Neural cell (in vitro differentiated cells): ENCODE measurements around the gene SLC19A1. TPM values are rescaled to one million over a fixed set of nuclear protein-coding genes. Genes with fewer than 3 reads are reported as not detected.

Experiments
- H2AFZ ChIP-seq: fragments of 200-600, 300-800 bp; sonication (generic), shearing (Covaris generic); 2 replicates; pipeline ENCODE4 v1.6.0; 2014; ENCODE audit warnings: low read depth, mild to moderate bottlenecking, antibody characterized with exemption, low read length, moderate library complexity
- H3F3A ChIP-seq: fragments of 200-600 bp; shearing (Covaris generic); 2 replicates; pipeline ENCODE4 v1.6.1; 2016; ENCODE audit warnings: mild to moderate bottlenecking, moderate library complexity, mixed read lengths, antibody characterized with exemption, low read length; ENCODE audit not compliant: insufficient read depth, poor library complexity, severe bottlenecking
- H3K27ac ChIP-seq: fragments of 200-600, 300-800 bp; sonication (generic), shearing (Covaris generic); 2 replicates; pipeline ENCODE4 v1.5.1; 2014; ENCODE audit warnings: mild to moderate bottlenecking, low read length, moderate library complexity
- H3K27me3 ChIP-seq: fragments of 300-800, 200-600 bp; sonication (generic), shearing (Covaris generic); 2 replicates; pipeline ENCODE4 v1.6.0; 2014; ENCODE audit warnings: mild to moderate bottlenecking, low read depth, low read length, moderate library complexity; ENCODE audit not compliant: insufficient read depth
- H3K36me3 ChIP-seq: fragments of 300-800, 200-600 bp; sonication (generic), shearing (Covaris generic); 2 replicates; pipeline ENCODE4 v1.5.1; 2014; ENCODE audit warnings: mild to moderate bottlenecking, antibody characterized with exemption, low read length, moderate library complexity; ENCODE audit not compliant: insufficient read depth
- H3K4me2 ChIP-seq: fragments of 300-800, 200-600 bp; sonication (generic), shearing (Covaris generic); 2 replicates; pipeline ENCODE4 v1.6.0; 2014; ENCODE audit warnings: mild to moderate bottlenecking, low read length
- H3K4me3 ChIP-seq: fragments of 300-800, 200-600 bp; sonication (generic), shearing (Covaris generic); 2 replicates; pipeline ENCODE4 v1.5.1; 2014; ENCODE audit warnings: mild to moderate bottlenecking, low read length, moderate library complexity
- H3K79me2 ChIP-seq: fragments of 200-600 bp; shearing (Covaris generic); replicated peaks from 2 replicates; pipeline ENCODE4 v1.6.0; 2014; ENCODE audit warnings: mild to moderate bottlenecking, low read length, moderate library complexity; ENCODE audit not compliant: insufficient read depth
- H3K9ac ChIP-seq: fragments of 300-800, 200-600 bp; sonication (generic), shearing (Covaris generic); 2 replicates; pipeline ENCODE4 v1.6.1; 2016; ENCODE audit warnings: mild to moderate bottlenecking, low read length, mixed read lengths
- H3K9me2 ChIP-seq: fragments of 200-600 bp; shearing (Covaris generic); 2 replicates; pipeline ENCODE4 v1.6.1; 2016; ENCODE audit warnings: mild to moderate bottlenecking, low read length, mixed read lengths; ENCODE audit not compliant: insufficient read depth
- H3K9me3 ChIP-seq: fragments of 200-600, 300-800 bp; sonication (generic), shearing (Covaris generic); 2 replicates; pipeline ENCODE4 v1.6.1; 2016; ENCODE audit warnings: mild to moderate bottlenecking, mixed run types, low read length, moderate library complexity, mixed read lengths
- H4K20me1 ChIP-seq: fragments of 200-600 bp; shearing (Covaris generic); 2 replicates; pipeline ENCODE4 v1.6.1; 2016; ENCODE audit warnings: mild to moderate bottlenecking, mixed run types; ENCODE audit not compliant: insufficient read depth
- EP300 ChIP-seq: fragments of 450-650 bp; conservative IDR thresholded peaks from 2 replicates; pipeline ENCODE4 v1.6.1; 2014; ENCODE audit warnings: antibody characterized with exemption, mild to moderate bottlenecking, moderate library complexity; ENCODE audit not compliant: poor library complexity, severe bottlenecking
- EZH2 ChIP-seq: fragments of 200-600, 300-800 bp; shearing (Covaris generic), sonication (generic); IDR thresholded peaks from 2 replicates; pipeline ENCODE4 v1.6.1; 2014; ENCODE audit warnings: antibody characterized with exemption, low read length, borderline replicate concordance, mild to moderate bottlenecking; ENCODE audit not compliant: insufficient read depth, poor library complexity, severe bottlenecking
- MXI1 ChIP-seq: fragments of 450-650 bp; conservative IDR thresholded peaks from 2 replicates; pipeline ENCODE4 v1.6.1; 2014; ENCODE audit warnings: antibody characterized with exemption, mild to moderate bottlenecking; ENCODE audit not compliant: poor library complexity, severe bottlenecking
- POLR2AphosphoS5 ChIP-seq: IDR thresholded peaks from 2 replicates; pipeline ENCODE4 v1.6.1; 2012
- RAD21 ChIP-seq: fragments of 450-650 bp; conservative IDR thresholded peaks from 2 replicates; pipeline ENCODE4 v1.6.1; 2014; ENCODE audit warnings: antibody characterized with exemption, mild to moderate bottlenecking, moderate library complexity
- SMC3 ChIP-seq: fragments of 450-650 bp; conservative IDR thresholded peaks from 2 replicates; pipeline ENCODE4 v1.6.1; 2014; ENCODE audit warnings: antibody characterized with exemption, mild to moderate bottlenecking, moderate library complexity; ENCODE audit not compliant: poor library complexity
- TAF1 ChIP-seq: IDR thresholded peaks from 2 replicates; pipeline ENCODE4 v1.6.1; 2012; ENCODE audit warnings: low read depth
- polyA plus RNA-seq: library from polyadenylated mRNA; depleted of rRNA; stranded (reverse); fragments of >200 nt; gene quantifications from 2 replicates; pipeline ENCODE4 v1.2.3, GENCODE V29; 2014
- TF ChIP-seq, protein P1 (sequence below): IDR thresholded peaks from 2 replicates; pipeline ENCODE4 v1.6.1; 2012; ENCODE audit warnings: borderline replicate concordance
- TF ChIP-seq, protein P2 (sequence below): fragments of 450-650 bp; IDR thresholded peaks from 2 replicates; pipeline ENCODE4 v1.5.1; 2014; ENCODE audit warnings: antibody characterized with exemption, mild to moderate bottlenecking, moderate library complexity; ENCODE audit not compliant: poor library complexity, severe bottlenecking

The SLC19A1 gene
- polyA plus RNA-seq, 1 donor from 2014 or later: 2.9 TPM

DNA sequence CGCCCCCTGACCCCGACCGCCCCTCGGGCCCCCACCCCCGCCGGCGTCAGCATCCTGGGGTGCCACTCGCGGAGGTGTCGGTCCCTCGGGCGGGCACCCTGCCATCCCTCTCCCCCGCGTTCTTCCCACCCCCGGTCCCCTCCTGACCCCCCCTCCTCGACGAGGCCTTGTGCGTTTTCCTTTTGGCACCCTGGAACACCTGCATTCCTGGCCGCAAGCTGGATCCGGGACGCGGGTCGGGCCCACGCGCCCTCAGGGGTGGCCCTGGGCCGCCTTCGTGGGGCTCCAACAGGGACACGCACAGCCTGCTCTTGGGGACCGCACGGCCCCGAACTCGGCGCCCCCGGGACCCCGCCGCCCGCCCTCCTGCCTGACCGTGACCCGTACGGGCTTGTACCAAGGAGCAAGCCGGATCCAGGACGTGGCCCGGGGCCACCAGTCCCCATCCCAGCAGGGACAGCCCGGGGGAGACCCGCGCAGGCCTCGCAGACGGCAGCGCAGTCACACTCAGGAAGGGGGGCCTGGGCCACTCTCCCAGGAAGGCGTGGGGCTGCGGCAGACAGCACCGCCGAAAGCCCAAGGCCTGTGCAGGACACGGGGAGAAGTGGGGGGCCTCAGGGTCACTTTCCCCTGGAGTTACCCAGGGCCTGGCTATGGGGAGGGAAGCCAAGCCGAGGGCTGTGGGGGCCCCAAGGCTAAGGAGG lies 579 bp upstream of the SLC19A1 start:
- Histone ChIP-seq H3K79me2 (no peaks in the 10 kb centered on the region), H3K27ac (no peak overlapping the region), H3K9me3 (no peaks in the 10 kb centered on the region), H3K36me3 (no peaks in the 10 kb centered on the region), H3K27me3 (no peaks in the 10 kb centered on the region), H3K9ac (peak overlapping the region; percentile 51), H3K9me2 (no peaks in the 10 kb centered on the region), H2AFZ (no peak overlapping the region), H4K20me1 (no peaks in the 10 kb centered on the region), H3K4me3 (peak overlapping the region; percentile 84), H3K4me2 (no peak overlapping the region), H3F3A (no peaks in the 10 kb centered on the region)
- TF ChIP-seq EP300 (no peak), SMC3 (no peak), RAD21 (no peak), POLR2AphosphoS5 (no peak), MXI1 (no peak), TAF1 (no peak), EZH2 (no peak)
- TF ChIP-seq, protein P1, sequence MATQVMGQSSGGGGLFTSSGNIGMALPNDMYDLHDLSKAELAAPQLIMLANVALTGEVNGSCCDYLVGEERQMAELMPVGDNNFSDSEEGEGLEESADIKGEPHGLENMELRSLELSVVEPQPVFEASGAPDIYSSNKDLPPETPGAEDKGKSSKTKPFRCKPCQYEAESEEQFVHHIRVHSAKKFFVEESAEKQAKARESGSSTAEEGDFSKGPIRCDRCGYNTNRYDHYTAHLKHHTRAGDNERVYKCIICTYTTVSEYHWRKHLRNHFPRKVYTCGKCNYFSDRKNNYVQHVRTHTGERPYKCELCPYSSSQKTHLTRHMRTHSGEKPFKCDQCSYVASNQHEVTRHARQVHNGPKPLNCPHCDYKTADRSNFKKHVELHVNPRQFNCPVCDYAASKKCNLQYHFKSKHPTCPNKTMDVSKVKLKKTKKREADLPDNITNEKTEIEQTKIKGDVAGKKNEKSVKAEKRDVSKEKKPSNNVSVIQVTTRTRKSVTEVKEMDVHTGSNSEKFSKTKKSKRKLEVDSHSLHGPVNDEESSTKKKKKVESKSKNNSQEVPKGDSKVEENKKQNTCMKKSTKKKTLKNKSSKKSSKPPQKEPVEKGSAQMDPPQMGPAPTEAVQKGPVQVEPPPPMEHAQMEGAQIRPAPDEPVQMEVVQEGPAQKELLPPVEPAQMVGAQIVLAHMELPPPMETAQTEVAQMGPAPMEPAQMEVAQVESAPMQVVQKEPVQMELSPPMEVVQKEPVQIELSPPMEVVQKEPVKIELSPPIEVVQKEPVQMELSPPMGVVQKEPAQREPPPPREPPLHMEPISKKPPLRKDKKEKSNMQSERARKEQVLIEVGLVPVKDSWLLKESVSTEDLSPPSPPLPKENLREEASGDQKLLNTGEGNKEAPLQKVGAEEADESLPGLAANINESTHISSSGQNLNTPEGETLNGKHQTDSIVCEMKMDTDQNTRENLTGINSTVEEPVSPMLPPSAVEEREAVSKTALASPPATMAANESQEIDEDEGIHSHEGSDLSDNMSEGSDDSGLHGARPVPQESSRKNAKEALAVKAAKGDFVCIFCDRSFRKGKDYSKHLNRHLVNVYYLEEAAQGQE: no peak
- TF ChIP-seq, protein P2, sequence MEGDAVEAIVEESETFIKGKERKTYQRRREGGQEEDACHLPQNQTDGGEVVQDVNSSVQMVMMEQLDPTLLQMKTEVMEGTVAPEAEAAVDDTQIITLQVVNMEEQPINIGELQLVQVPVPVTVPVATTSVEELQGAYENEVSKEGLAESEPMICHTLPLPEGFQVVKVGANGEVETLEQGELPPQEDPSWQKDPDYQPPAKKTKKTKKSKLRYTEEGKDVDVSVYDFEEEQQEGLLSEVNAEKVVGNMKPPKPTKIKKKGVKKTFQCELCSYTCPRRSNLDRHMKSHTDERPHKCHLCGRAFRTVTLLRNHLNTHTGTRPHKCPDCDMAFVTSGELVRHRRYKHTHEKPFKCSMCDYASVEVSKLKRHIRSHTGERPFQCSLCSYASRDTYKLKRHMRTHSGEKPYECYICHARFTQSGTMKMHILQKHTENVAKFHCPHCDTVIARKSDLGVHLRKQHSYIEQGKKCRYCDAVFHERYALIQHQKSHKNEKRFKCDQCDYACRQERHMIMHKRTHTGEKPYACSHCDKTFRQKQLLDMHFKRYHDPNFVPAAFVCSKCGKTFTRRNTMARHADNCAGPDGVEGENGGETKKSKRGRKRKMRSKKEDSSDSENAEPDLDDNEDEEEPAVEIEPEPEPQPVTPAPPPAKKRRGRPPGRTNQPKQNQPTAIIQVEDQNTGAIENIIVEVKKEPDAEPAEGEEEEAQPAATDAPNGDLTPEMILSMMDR: no peak

DNA sequence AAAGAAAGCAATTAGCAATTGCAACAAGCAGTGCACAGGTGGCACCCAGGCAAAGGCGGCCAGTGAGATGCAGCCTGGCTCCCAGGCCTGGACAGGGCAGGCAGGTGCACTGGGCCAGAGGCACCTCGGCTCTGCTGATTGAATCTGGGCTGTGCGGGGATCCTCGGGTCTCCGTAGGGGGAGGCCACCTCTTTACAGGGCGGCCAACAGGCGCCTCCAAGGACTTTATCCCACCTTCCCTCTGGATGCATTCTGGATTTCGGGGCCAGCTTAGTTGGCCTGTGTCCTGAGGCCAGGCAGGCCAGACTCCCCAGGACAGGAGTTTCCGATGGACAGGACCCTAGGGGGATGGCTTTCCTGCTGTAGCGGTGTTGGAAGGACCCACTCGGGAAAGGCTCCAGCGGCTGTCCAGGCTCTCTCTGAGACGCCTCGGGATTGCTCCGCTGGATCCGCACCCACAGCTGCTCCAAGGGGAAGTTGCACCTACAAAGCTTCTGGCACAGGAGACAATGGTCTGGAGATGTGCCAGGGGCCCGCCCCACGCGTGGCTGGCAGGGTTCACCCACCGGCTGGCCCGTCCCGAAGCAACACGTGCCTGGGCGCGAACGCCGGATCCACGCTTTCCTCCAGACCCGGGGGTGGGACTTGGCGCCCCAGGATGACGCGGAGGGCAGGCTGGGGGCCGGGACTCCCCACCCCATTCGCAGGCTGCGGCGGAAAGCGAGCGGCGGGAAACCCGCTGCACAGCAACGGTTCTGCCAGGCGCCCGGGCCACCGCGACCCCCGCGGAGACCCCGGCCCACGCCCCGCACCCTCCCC lies 810 bp downstream of the SLC19A1 start:
- Histone ChIP-seq H4K20me1 (no peaks in the 10 kb centered on the region), H3K4me3 (peak overlapping the region; percentile 84), H3F3A (no peaks in the 10 kb centered on the region), H3K27me3 (no peaks in the 10 kb centered on the region), H2AFZ (no peak overlapping the region), H3K4me2 (peak overlapping the region; percentile 51), H3K9me3 (no peaks in the 10 kb centered on the region), H3K9me2 (no peaks in the 10 kb centered on the region), H3K9ac (peak overlapping the region; percentile 51), H3K36me3 (no peaks in the 10 kb centered on the region), H3K79me2 (no peaks in the 10 kb centered on the region), H3K27ac (no peak overlapping the region)
- TF ChIP-seq MXI1: peak; percentile 76
- TF ChIP-seq, protein P2: no peak
